Measurements from ENCODE around the gene MAP3K12. TPM values are rescaled to one million over a fixed set of nuclear protein-coding genes. Genes with fewer than 3 reads are reported as not detected.

The MAP3K12 gene
- total RNA-seq, 2 experiments from 2014 or later, result 26.0 to 26.1 TPM

GRCh38 chr12:53506450-53506785 lies 7.2 kb upstream of the MAP3K12 start:
- Mint-ChIP-seq H3K36me3 (ENCODE audit: low read depth) (no peaks in the 10 kb centered on the region), H3K4me3 (no peak overlapping the region), H3K4me1 (peaks cover 23% of the 10 kb centered on the region), H3K27ac (no peak overlapping the region), H3K9me3 (no peaks in the 10 kb centered on the region), H3K27me3 (no peaks in the 10 kb centered on the region)
- no peak for DNase-seq
- CTCF ChIA-PET, result no interaction called here
- POLR2A ChIA-PET, result no interaction called here

GRCh38 chr12:53505555-53506449 lies 6.5 kb upstream of the MAP3K12 start:
- Mint-ChIP-seq H3K27ac (peak overlapping the region; percentile 66), H3K36me3 (ENCODE audit: low read depth) (no peaks in the 10 kb centered on the region)

GRCh38 chr12:53505086-53505485 lies 5.8 kb upstream of the MAP3K12 start:
- CTCF ChIA-PET, result interaction anchor here (0.6 to 3.6 kb wide), 3 partner anchors 180 to 401 kb away, joined by 3 to 11 read pairs (median 6); partner anchors contain the start of gene AAAS
- no peak for DNase-seq
- peaks cover 27% of the 10 kb centered on the region for H3K4me1 Mint-ChIP-seq
- H3K27ac Mint-ChIP-seq, result peak overlapping the region; percentile 55
- POLR2A ChIA-PET, result no interaction called here
- H3K4me3 Mint-ChIP-seq, result no peak overlapping the region
- no peaks in the 10 kb centered on the region for H3K36me3 Mint-ChIP-seq (ENCODE audit: low read depth)
- H3K27me3 Mint-ChIP-seq, result no peaks in the 10 kb centered on the region
- no peaks in the 10 kb centered on the region for H3K9me3 Mint-ChIP-seq

More at GRCh38 chr12:53505555-53506449, 6.5 kb upstream of the MAP3K12 start:
- H3K27me3 Mint-ChIP-seq, result no peaks in the 10 kb centered on the region
- ChIA-PET POLR2A (no interaction called here), CTCF (interaction anchor here (0.6 to 3.6 kb wide), 3 partner anchors 45 to 401 kb away, joined by 3 to 11 read pairs (median 3); partner anchors contain the start of gene AAAS)
- H3K9me3 Mint-ChIP-seq, result no peaks in the 10 kb centered on the region
- H3K4me3 Mint-ChIP-seq, result no peak overlapping the region
- H3K4me1 Mint-ChIP-seq, result peaks cover 23% of the 10 kb centered on the region
- no peak for DNase-seq

GRCh38 chr12:53504004-53504920 lies 5.0 kb upstream of the MAP3K12 start:
- no peak overlapping the region for H3K4me3 Mint-ChIP-seq
- POLR2A ChIA-PET, result interaction anchor here (0.6 kb wide), 1 partner anchor 136 kb away, joined by 4 read pairs; no protein-coding TSS in a partner anchor

GRCh38 chr12:53502983-53503728 lies 3.9 kb upstream of the MAP3K12 start:
- H3K27ac Mint-ChIP-seq, result peak overlapping the region; percentile 19
- no peaks in the 10 kb centered on the region for H3K9me3 Mint-ChIP-seq
- peak overlapping the region; percentile 32 for H3K4me3 Mint-ChIP-seq
- DNase-seq, result no peak
- no peaks in the 10 kb centered on the region for H3K27me3 Mint-ChIP-seq
- ChIA-PET CTCF (interaction anchor here (2.0 to 3.6 kb wide), 3 partner anchors 9 to 182 kb away, joined by 6 to 18 read pairs (median 11); partner anchors contain the start of gene AAAS), POLR2A (interaction anchor here (0.6 kb wide), 1 partner anchor 138 kb away, joined by 4 read pairs; no protein-coding TSS in a partner anchor)
- no peaks in the 10 kb centered on the region for H3K36me3 Mint-ChIP-seq (ENCODE audit: low read depth)
- peaks cover 30% of the 10 kb centered on the region for H3K4me1 Mint-ChIP-seq

More at GRCh38 chr12:53504004-53504920, 5.0 kb upstream of the MAP3K12 start:
- Mint-ChIP-seq H3K9me3 (no peaks in the 10 kb centered on the region), H3K27ac (peak overlapping the region; percentile 70), H3K4me1 (peaks cover 31% of the 10 kb centered on the region), H3K36me3 (ENCODE audit: low read depth) (no peaks in the 10 kb centered on the region), H3K27me3 (no peaks in the 10 kb centered on the region)
- CTCF ChIA-PET, result interaction anchor here (0.7 to 3.6 kb wide), 4 partner anchors 8 to 183 kb away, joined by 3 to 18 read pairs (median 8); partner anchors contain the start of gene AAAS
- DNase-seq, result no peak

GRCh38 chr12:53502331-53502730 lies 3.1 kb upstream of the MAP3K12 start:
- Mint-ChIP-seq H3K27me3 (no peaks in the 10 kb centered on the region), H3K36me3 (ENCODE audit: low read depth) (no peaks in the 10 kb centered on the region), H3K9me3 (no peaks in the 10 kb centered on the region), H3K27ac (peak overlapping the region; percentile 98), H3K4me1 (peaks cover 35% of the 10 kb centered on the region), H3K4me3 (peak overlapping the region; percentile 89)
- POLR2A ChIA-PET, result no interaction called here
- DNase-seq, result no peak
- CTCF ChIA-PET, result interaction anchor here (1.2 to 3.6 kb wide), 5 partner anchors 10 to 181 kb away, joined by 4 to 18 read pairs (median 6); partner anchors contain the start of gene AAAS

- ChIA-PET CTCF (interaction anchor here (0.6 to 3.3 kb wide), 12 partner anchors 9 to 180 kb away, joined by 3 to 18 read pairs (median 4); partner anchors contain the start of gene AAAS), POLR2A (interaction anchor here (0.9 to 1.2 kb wide), 3 partner anchors 19 to 177 kb away, joined by 3 to 5 read pairs (median 4); partner anchors contain the start of gene SP1)
- Mint-ChIP-seq H3K27ac (peak overlapping the region; percentile 98), H3K9me3 (no peaks in the 10 kb centered on the region), H3K36me3 (ENCODE audit: low read depth) (no peaks in the 10 kb centered on the region), H3K4me1 (peaks cover 39% of the 10 kb centered on the region), H3K4me3 (peak overlapping the region; percentile 89), H3K27me3 (no peaks in the 10 kb centered on the region)
- DNase-seq, result no peak
Observed at GRCh38 chr12:53501615-53502181, 2.4 kb upstream of the MAP3K12 start.

- no peaks in the 10 kb centered on the region for H3K27me3 Mint-ChIP-seq
- H3K36me3 Mint-ChIP-seq (ENCODE audit: low read depth), result no peaks in the 10 kb centered on the region
- H3K4me3 Mint-ChIP-seq, result peak within 1 kb of the TSS; percentile 89
- POLR2A ChIA-PET, result interaction anchor here (0.6 to 1.2 kb wide), 6 partner anchors 8 to 495 kb away, joined by 3 to 5 read pairs (median 4); partner anchors contain the start of genes EIF4B and SP1
- H3K9me3 Mint-ChIP-seq, result no peaks in the 10 kb centered on the region
- peaks cover 42% of the 10 kb centered on the region for H3K4me1 Mint-ChIP-seq
- H3K27ac Mint-ChIP-seq, result peak within 1 kb of the TSS; percentile 98
- CTCF ChIA-PET, result interaction anchor here (0.6 to 3.3 kb wide), 19 partner anchors 8 to 179 kb away, joined by 3 to 22 read pairs (median 4); partner anchors contain the start of gene AAAS
- peak; percentile 99 for DNase-seq
Observed at GRCh38 chr12:53500776-53501614, 1.7 kb upstream of the MAP3K12 start, which contains the start of gene TARBP2. TARBP2 (plus strand) TSS chr12:53501283; CDS start chr12:53501409, 126 bp downstream.

- peak overlapping the region; percentile 98 for H3K27ac Mint-ChIP-seq
- no peaks in the 10 kb centered on the region for H3K9me3 Mint-ChIP-seq
- CTCF ChIA-PET, result interaction anchor here (0.6 to 2.7 kb wide), 15 partner anchors 9 to 508 kb away, joined by 3 to 22 read pairs (median 4); partner anchors contain the start of gene AAAS
- DNase-seq, result peak; percentile 31
- peak overlapping the region; percentile 89 for H3K4me3 Mint-ChIP-seq
- no peaks in the 10 kb centered on the region for H3K27me3 Mint-ChIP-seq
- peaks cover 42% of the 10 kb centered on the region for H3K4me1 Mint-ChIP-seq
- H3K36me3 Mint-ChIP-seq (ENCODE audit: low read depth), result no peaks in the 10 kb centered on the region
- POLR2A ChIA-PET, result interaction anchor here (0.6 to 1.2 kb wide), 5 partner anchors 8 to 1675 kb away, joined by 3 to 5 read pairs (median 3); partner anchors contain the start of gene SP1
Observed at GRCh38 chr12:53500142-53500775, 1.0 kb upstream of the MAP3K12 start.

GRCh38 chr12:53498235-53498630 lies 1.0 kb downstream of the MAP3K12 start:
- DNase-seq, result no peak
- Mint-ChIP-seq H3K4me1 (peaks cover 55% of the 10 kb centered on the region), H3K27ac (peak overlapping the region; percentile 32), H3K4me3 (peak overlapping the region; percentile 89), H3K36me3 (ENCODE audit: low read depth) (no peaks in the 10 kb centered on the region), H3K9me3 (no peaks in the 10 kb centered on the region), H3K27me3 (no peaks in the 10 kb centered on the region)
- ChIA-PET POLR2A (no interaction called here), CTCF (interaction anchor here (0.7 to 1.6 kb wide), 5 partner anchors 10 to 177 kb away, joined by 3 to 8 read pairs (median 4); partner anchors contain the start of gene AAAS)

Measured in activated CD4-positive, alpha-beta T cell treated with anti-CD3 and anti-CD28 coated beads, Interleukin-2, amount 10 ng/mL, durations not matched to agents 7 days and 5 days (primary cell).